Measurements from ENCODE around the gene MSX2. TPM values are rescaled to one million over a fixed set of nuclear protein-coding genes. Genes with fewer than 3 reads are reported as not detected.

MSX2 gene
- polyA plus RNA-seq, 3 donors, result 0.14 TPM; not detected in 2

GRCh38 chr5:174777111-174777510, 52.7 kb downstream of the MSX2 start:
- Histone ChIP-seq H3K36me3 (replicated peaks in 1 of 2; ENCODE audit: control insufficient read depth in 1 of 2, insufficient read depth in 2 of 2, low read length in 2 of 2) (no peaks in the 10 kb centered on the region), H3K4me1 (ENCODE audit: control insufficient read depth in 1 of 2, insufficient read depth in 2 of 2, low read length in 2 of 2) (no peaks in the 10 kb centered on the region), H3K27me3 (ENCODE audit: control insufficient read depth in 2 of 2, insufficient read depth in 2 of 2, low read length in 2 of 2) (no peaks in the 10 kb centered on the region), H3K9me3 (replicated peaks in 1 of 2; ENCODE audit: control insufficient read depth in 1 of 2, insufficient read depth in 1 of 2, low read length in 2 of 2) (peaks cover 0 to 3% of the 10 kb centered on the region in 2 donors), H3K27ac (ENCODE audit: low read depth in 1 of 2, low read length in 2 of 2) (no peak overlapping the region), H3K4me2 (replicated peaks; ENCODE audit: extremely low read depth, low read length, poor library complexity, severe bottlenecking) (no peak overlapping the region), H4K20me1 (ENCODE audit: insufficient read depth, low read length) (no peaks in the 10 kb centered on the region), H3K9ac (ENCODE audit: insufficient read depth, low read length, poor library complexity, severe bottlenecking) (no peak overlapping the region), H3K4me3 (replicated peaks in 1 of 3; ENCODE audit: low read depth in 2 of 3, low read length in 3 of 3) (no peak overlapping the region), H2AFZ (ENCODE audit: insufficient read depth, low read depth, low read length, poor library complexity, severe bottlenecking) (no peak overlapping the region), H3K79me2 (ENCODE audit: insufficient read depth, low read length) (no peaks in the 10 kb centered on the region)
- Mint-ChIP-seq H3K4me3 (no peak overlapping the region), H3K27ac (no peak overlapping the region), H3K9me3 (peaks cover 0 to 4% (median 0%) of the 10 kb centered on the region in 7 donors), H3K36me3 (no peaks in the 10 kb centered on the region), H3K27me3 (ENCODE audit: low read depth in 3 of 3) (no peaks in the 10 kb centered on the region), H3K4me1 (no peaks in the 10 kb centered on the region)
- intact Hi-C loops (cut with micrococcal nuclease), result no loop called here
- no peak for TF ChIP-seq CTCF (IDR thresholded peaks at IDR 0.05)
- 89% methylated on average over 6 of the region's 6 CpGs for WGBS (ENCODE audit: insufficient coverage)
- no peak for DNase-seq

GRCh38 chr5:174777583-174777982, 53.2 kb downstream of the MSX2 start:
- Histone ChIP-seq H3K4me1 (ENCODE audit: control insufficient read depth in 1 of 2, insufficient read depth in 2 of 2, low read length in 2 of 2) (no peaks in the 10 kb centered on the region), H2AFZ (ENCODE audit: insufficient read depth, low read depth, low read length, poor library complexity, severe bottlenecking) (no peak overlapping the region), H3K27me3 (ENCODE audit: control insufficient read depth in 2 of 2, insufficient read depth in 2 of 2, low read length in 2 of 2) (no peaks in the 10 kb centered on the region), H3K79me2 (ENCODE audit: insufficient read depth, low read length) (no peaks in the 10 kb centered on the region), H3K9me3 (replicated peaks in 1 of 2; ENCODE audit: control insufficient read depth in 1 of 2, insufficient read depth in 1 of 2, low read length in 2 of 2) (no peaks in the 10 kb centered on the region), H3K4me2 (replicated peaks; ENCODE audit: extremely low read depth, low read length, poor library complexity, severe bottlenecking) (no peak overlapping the region), H3K4me3 (replicated peaks in 1 of 3; ENCODE audit: low read depth in 2 of 3, low read length in 3 of 3) (no peak overlapping the region), H3K9ac (ENCODE audit: insufficient read depth, low read length, poor library complexity, severe bottlenecking) (no peak overlapping the region), H3K27ac (ENCODE audit: low read depth in 1 of 2, low read length in 2 of 2) (no peak overlapping the region), H3K36me3 (replicated peaks in 1 of 2; ENCODE audit: control insufficient read depth in 1 of 2, insufficient read depth in 2 of 2, low read length in 2 of 2) (no peaks in the 10 kb centered on the region), H4K20me1 (ENCODE audit: insufficient read depth, low read length) (no peaks in the 10 kb centered on the region)
- DNase-seq, result no peak
- no peak overlapping the region for H3K4me3 Mint-ChIP-seq
- no peaks in the 10 kb centered on the region for H3K36me3 Mint-ChIP-seq
- intact Hi-C loops (cut with micrococcal nuclease), result no loop called here
- H3K27me3 Mint-ChIP-seq (ENCODE audit: low read depth in 3 of 3), result no peaks in the 10 kb centered on the region
- no peak overlapping the region for H3K27ac Mint-ChIP-seq
- TF ChIP-seq CTCF (IDR thresholded peaks at IDR 0.05), result no peak
- H3K4me1 Mint-ChIP-seq, result no peaks in the 10 kb centered on the region
- 88% methylated on average over 1 of the region's 2 CpGs for WGBS (ENCODE audit: insufficient coverage)
- H3K9me3 Mint-ChIP-seq, result peaks cover 0 to 3% (median 0%) of the 10 kb centered on the region in 7 donors

Small RNA genes lying within 50 kb of the gene (small RNA-seq; reads per million reads assigned to genes)
- not detected for gene MIR4634 (ENCODE audit: insufficient read length, low read depth)
